Stimulated activated naive CD8-positive, alpha-beta T cell treated with anti-CD3 and anti-CD28 coated beads, Interleukin-15, Interleukin-2, amounts not matched to agents 100 ng/mL and 50 ng/mL, for 24 hours (primary cell): ENCODE data around the gene AHNAK2.
A peak's percentile ranks its signal among the peaks of the same experiment; 100 is the strongest.
"Not testable (repeated sequence)": the region's sequence is repeated elsewhere in the genome, so short reads cannot be mapped to it uniquely, and the experiment has no call there.

ENCODE experiments used
- H3K27ac Mint-ChIP-seq: one replicate; pipeline ENCODE4 v1.8.0; 2021; ENCODE audit warnings: mild to moderate bottlenecking, mixed read lengths
- H3K27me3 Mint-ChIP-seq: one replicate; pipeline ENCODE4 v1.8.0; 2021; ENCODE audit warnings: mixed read lengths
- H3K36me3 Mint-ChIP-seq: one replicate; pipeline ENCODE4 v1.8.0; 2021; ENCODE audit warnings: low read depth, mixed read lengths
- H3K4me1 Mint-ChIP-seq: one replicate; pipeline ENCODE4 v1.8.0; 2021; ENCODE audit warnings: low read depth, mixed read lengths
- H3K4me3 Mint-ChIP-seq: one replicate; pipeline ENCODE4 v1.8.0; 2021; ENCODE audit warnings: mild to moderate bottlenecking, mixed read lengths
- H3K9me3 Mint-ChIP-seq: one replicate; pipeline ENCODE4 v1.8.0; 2021; ENCODE audit warnings: mixed read lengths

AHNAK2 gene

GRCh38 chr14:104908303-104908702, 69.9 kb downstream of the AHNAK2 start:
- Mint-ChIP-seq H3K27ac (no peak overlapping the region), H3K27me3 (peaks cover 40% of the 10 kb centered on the region), H3K36me3 (peaks cover 4% of the 10 kb centered on the region), H3K9me3 (peaks cover 9% of the 10 kb centered on the region), H3K4me3 (no peak overlapping the region), H3K4me1 (no peaks in the 10 kb centered on the region)

DNA sequence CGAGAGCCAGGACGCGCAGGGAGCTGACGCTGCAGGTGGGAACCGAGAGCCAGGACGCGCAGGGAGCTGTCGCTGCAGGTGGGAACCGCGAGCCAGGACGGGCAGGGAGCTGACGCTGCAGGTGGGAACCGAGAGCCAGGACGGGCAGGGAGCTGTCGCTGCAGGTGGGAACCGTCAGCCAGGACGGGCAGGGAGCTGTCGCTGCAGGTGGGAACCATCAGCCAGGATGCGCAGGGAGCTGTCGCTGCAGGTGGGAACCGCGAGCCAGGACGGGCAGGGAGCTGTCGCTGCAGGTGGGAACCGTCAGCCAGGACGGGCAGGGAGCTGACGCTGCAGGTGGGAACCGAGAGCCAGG, 72.6 kb downstream of the AHNAK2 start:
- H3K27ac Mint-ChIP-seq, H3K9me3 Mint-ChIP-seq, H3K36me3 Mint-ChIP-seq, H3K4me1 Mint-ChIP-seq, H3K4me3 Mint-ChIP-seq: not testable (repeated sequence)
- peaks cover 28% of the 10 kb centered on the region for H3K27me3 Mint-ChIP-seq

DNA sequence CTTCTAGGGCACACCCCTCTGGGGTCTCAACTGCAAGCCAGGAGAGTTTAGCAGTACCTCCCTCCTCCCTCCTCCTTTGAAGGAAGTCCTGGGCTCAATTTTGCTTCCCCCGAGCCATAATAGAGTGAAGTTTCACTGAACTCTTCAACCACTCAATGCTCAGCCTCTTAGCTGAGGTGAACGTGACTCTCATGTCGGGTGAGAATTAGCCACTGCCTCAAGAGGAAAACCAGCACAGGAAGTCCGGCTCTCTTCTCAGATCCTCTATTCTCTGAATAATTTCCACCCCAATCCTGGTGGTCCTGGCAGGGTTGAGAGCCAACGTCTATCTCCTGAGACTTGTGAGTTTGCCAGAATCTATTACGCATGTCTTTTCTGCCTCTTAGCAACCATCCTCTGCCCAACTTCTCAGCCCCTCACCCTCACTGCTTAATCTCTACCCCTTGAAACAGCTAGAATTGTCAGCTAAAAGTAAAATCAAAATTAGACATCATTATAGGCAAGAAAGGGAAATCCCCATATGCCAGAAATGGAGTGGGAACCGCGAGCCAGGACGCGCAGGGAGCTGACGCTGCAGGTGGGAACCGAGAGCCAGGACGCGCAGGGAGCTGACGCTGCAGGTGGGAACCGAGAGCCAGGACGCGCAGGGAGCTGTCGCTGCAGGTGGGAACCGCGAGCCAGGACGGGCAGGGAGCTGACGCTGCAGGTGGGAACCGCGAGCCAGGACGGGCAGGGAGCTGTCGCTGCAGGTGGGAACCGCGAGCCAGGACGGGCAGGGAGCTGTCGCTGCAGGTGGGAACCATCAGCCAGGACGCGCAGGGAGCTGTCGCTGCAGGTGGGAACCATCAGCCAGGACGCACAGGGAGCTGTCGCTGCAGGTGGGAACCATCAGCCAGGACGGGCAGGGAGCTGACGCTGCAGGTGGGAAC, 73.3 kb downstream of the AHNAK2 start:
- H3K36me3 Mint-ChIP-seq, H3K9me3 Mint-ChIP-seq, H3K4me1 Mint-ChIP-seq, H3K27ac Mint-ChIP-seq, H3K4me3 Mint-ChIP-seq: not testable (repeated sequence)
- H3K27me3 Mint-ChIP-seq: peaks cover 24% of the 10 kb centered on the region

GRCh38 chr14:104903990-104904389, 74.2 kb downstream of the AHNAK2 start:
- Mint-ChIP-seq H3K9me3 (no peaks in the 10 kb centered on the region), H3K36me3 (no peaks in the 10 kb centered on the region), H3K27ac (no peak overlapping the region), H3K4me1 (no peaks in the 10 kb centered on the region), H3K27me3 (peaks cover 21% of the 10 kb centered on the region), H3K4me3 (no peak overlapping the region)

DNA sequence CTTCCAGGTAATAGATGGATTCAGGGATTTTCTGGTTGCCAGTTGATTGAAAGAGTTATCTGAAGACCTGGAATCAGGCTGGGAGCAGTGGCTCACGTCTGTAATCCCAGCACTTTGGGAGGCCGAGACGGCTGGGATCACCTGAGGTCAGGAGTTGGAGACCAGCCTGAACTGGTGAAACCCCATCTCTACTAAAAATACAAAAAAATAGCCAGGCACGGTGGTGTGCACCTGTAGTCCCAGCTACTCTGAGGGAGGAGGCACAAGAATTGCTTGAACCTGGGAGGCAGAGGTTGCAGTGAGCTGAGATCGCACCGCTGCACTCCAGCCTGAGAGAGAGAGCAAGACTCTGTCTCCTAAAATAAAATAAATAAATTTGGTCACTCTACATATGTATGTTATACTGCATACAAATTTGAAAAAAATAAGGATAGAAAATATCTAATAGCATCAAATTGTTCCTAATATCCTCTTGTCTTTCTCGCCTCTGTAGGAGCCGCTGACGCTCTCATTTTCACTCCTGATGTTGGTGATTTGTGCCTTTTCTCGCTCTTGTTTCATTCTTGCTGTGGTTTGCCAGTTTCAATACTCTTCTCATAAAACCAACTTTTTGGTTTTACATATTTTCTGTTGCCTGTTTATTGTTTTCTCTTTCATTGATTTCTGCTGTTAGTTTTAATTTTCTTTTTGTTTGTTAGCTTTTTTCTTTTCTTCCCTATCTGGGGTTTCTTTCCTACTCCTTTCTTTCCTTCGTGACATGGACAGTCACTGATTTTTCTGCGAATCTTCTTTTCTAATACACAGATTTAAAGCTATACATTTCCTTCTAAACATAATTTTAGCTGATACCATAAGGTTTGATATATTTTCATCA, 77.3 kb downstream of the AHNAK2 start:
- Mint-ChIP-seq H3K4me1 (peaks cover 3% of the 10 kb centered on the region), H3K27ac (no peak overlapping the region), H3K27me3 (peaks cover 18% of the 10 kb centered on the region), H3K36me3 (no peaks in the 10 kb centered on the region), H3K4me3 (no peak overlapping the region), H3K9me3 (no peaks in the 10 kb centered on the region)

DNA sequence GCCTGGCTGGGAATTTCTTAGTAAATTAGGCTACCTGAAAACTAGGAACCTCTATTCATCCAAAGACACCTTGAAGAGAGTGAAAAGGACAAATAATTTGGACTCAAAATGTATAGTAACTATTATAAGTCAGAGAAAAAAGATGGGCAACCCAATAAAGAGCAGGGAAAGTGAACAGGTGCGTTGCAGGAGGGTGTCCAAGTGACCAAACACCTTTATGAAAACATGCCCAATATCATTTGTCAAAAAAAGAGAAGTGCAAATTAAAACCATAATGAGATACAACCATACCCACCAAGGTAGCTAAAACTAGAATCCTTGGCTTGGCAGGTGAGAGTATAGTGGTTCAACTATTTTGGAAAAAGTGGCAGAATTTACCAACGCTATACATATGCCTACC, 78.4 kb downstream of the AHNAK2 start:
- Mint-ChIP-seq H3K9me3 (no peaks in the 10 kb centered on the region), H3K4me3 (no peak overlapping the region), H3K27ac (no peak overlapping the region), H3K36me3 (no peaks in the 10 kb centered on the region), H3K27me3 (peaks cover 16% of the 10 kb centered on the region), H3K4me1 (peaks cover 3% of the 10 kb centered on the region)

GRCh38 chr14:104898870-104899510, 79.2 kb downstream of the AHNAK2 start:
- H3K27ac Mint-ChIP-seq: no peak overlapping the region
- no peaks in the 10 kb centered on the region for H3K36me3 Mint-ChIP-seq
- no peaks in the 10 kb centered on the region for H3K9me3 Mint-ChIP-seq
- no peak overlapping the region for H3K4me3 Mint-ChIP-seq
- H3K4me1 Mint-ChIP-seq: peaks cover 3% of the 10 kb centered on the region
- H3K27me3 Mint-ChIP-seq: peaks cover 8% of the 10 kb centered on the region

- no peak overlapping the region for H3K27ac Mint-ChIP-seq
Observed at GRCh38 chr14:104898195-104898558, 80.0 kb downstream of the AHNAK2 start.

DNA sequence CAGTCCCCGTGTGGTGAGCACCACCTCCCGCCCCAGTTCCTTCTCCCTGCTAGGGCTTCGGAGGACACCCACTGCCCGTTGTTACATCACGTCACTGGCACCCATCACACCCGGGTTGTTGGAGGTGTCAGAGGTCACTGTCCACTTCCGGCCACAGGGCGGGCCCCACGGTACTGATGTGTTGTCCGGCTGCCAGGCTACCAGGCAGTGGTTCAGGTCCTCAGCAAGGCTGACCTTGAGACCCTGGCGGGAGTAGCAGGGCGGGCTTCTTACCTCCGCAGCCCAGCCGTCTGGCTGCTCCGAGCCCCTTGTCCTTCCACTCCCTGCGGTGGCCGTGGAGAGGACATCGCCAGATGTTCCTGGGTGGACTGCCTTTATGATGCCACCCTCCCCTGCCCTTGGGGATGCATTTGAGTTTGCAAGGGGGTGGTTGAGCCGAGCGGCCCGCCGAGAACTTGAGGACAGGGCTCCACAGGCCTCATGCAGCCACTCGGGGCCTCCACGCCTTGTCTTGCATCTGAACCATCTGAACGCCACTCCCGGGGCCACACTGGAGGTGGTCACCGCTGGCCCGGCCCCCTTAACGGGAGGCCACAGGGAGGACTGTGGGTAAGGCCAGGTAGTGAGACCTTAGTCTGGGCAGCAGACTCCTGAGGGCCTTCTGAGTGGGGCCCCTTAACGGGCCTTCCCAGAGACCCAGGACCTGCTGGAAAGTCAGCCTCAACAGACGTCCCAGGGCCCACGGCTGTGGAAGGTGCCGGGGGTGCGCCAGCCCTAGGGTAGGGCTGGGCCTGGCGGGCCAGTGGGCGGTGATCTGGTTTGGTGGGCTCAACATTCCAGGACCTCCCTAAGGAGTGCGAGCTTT, 80.6 kb downstream of the AHNAK2 start:
- Mint-ChIP-seq H3K9me3 (no peaks in the 10 kb centered on the region), H3K36me3 (no peaks in the 10 kb centered on the region), H3K27ac (no peak overlapping the region), H3K4me3 (no peak overlapping the region), H3K27me3 (peaks cover 3% of the 10 kb centered on the region), H3K4me1 (peaks cover 3% of the 10 kb centered on the region)

More at GRCh38 chr14:104898195-104898558, 80.0 kb downstream of the AHNAK2 start:
- peaks cover 4% of the 10 kb centered on the region for H3K27me3 Mint-ChIP-seq
- no peaks in the 10 kb centered on the region for H3K36me3 Mint-ChIP-seq
- H3K4me3 Mint-ChIP-seq: no peak overlapping the region
- H3K4me1 Mint-ChIP-seq: peaks cover 3% of the 10 kb centered on the region
- no peaks in the 10 kb centered on the region for H3K9me3 Mint-ChIP-seq

DNA sequence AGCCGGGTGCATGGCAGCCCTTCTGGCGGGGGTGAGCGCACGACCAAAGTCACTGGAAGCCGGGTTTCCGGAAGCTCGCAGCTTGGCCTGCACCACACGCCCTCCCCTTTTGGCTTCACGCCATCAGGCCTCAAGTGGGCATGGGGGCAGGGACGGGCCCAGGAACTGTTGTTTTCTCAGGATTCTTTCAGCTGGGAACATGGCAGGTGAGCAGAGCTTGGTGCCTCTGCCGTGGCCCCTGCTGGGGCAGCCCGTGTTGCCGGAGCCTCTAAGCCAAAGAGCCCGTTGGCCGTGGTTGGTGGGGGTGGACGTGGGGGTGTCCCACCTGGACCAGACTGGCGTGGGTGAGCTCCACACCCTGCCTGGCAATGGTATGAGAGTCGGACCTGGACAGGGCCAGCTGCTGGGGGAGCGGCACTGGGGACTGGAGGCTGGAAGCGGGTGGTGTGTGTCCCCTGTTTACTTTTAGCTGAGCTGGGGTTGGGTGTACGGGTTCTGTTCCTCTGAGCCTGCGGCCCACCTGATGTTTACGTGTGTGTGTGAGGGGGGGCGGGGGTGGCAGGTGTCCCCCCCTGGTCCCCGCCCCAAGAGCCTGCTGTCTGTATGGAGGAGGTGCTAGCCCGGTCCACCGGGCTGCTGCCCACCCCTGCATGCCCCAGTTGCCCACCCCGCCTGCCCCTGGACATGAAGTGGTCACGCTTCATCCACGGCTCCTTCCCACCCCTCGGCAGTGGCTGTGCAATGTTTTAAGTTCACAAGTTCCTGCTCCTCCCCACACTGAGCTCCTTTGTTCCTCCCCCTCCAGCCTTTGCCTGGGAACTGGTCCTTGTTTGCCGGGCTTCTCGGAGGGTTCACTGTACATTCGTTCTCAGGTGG, 82.2 kb downstream of the AHNAK2 start:
- Mint-ChIP-seq H3K27ac (peak overlapping the region; percentile 21), H3K4me1 (peaks cover 3% of the 10 kb centered on the region), H3K9me3 (no peaks in the 10 kb centered on the region), H3K27me3 (peaks cover 3% of the 10 kb centered on the region), H3K36me3 (no peaks in the 10 kb centered on the region), H3K4me3 (no peak overlapping the region)

DNA sequence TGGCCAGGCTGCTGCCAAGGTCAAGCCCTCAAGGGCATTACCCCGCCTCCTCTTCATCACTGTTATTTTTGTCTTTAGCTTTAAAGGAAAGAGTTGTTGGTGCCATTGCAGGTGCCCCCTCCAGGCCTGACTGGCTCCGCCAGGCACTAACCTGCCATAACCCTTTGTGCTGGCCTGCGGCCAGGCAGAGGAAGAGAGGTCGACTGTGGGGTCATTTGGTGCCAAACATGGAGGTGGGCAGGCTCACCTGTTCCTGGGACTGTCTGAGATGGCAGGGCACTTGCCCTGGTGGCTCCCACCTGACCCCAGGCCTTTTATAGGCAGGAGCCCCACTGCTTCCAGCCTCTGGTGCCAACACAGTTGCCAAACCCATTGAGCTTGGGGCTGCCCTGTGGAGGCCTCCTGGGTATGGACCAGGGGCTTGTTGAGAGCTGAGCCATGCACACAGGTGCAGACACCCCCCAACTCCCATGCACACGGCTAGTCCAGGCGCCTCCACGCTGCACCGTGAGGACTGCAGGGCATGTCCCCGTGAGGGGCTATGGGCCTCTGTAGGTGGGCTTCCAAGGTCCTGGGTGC, 82.9 kb downstream of the AHNAK2 start:
- no peak overlapping the region for H3K27ac Mint-ChIP-seq
- peaks cover 3% of the 10 kb centered on the region for H3K27me3 Mint-ChIP-seq
- H3K9me3 Mint-ChIP-seq: no peaks in the 10 kb centered on the region
- H3K4me3 Mint-ChIP-seq: no peak overlapping the region
- H3K4me1 Mint-ChIP-seq: peaks cover 3% of the 10 kb centered on the region
- H3K36me3 Mint-ChIP-seq: no peaks in the 10 kb centered on the region

GRCh38 chr14:104894331-104895206, 83.6 kb downstream of the AHNAK2 start:
- H3K27me3 Mint-ChIP-seq: peaks cover 3% of the 10 kb centered on the region
- no peak overlapping the region for H3K4me3 Mint-ChIP-seq
- H3K27ac Mint-ChIP-seq: no peak overlapping the region
- no peaks in the 10 kb centered on the region for H3K9me3 Mint-ChIP-seq
- H3K36me3 Mint-ChIP-seq: no peaks in the 10 kb centered on the region
- H3K4me1 Mint-ChIP-seq: peaks cover 3% of the 10 kb centered on the region
